HG02973 (cell line): ENCODE results near the gene TMEM198.

Source experiments
- ATAC-seq: cut with Tn5 transposase; IDR thresholded peaks from one replicate; pipeline ENCODE4 v1.9.1; 2021; ENCODE audit warnings: moderate library complexity; ENCODE audit not compliant: unreplicated experiment

The TMEM198 gene

DNA sequence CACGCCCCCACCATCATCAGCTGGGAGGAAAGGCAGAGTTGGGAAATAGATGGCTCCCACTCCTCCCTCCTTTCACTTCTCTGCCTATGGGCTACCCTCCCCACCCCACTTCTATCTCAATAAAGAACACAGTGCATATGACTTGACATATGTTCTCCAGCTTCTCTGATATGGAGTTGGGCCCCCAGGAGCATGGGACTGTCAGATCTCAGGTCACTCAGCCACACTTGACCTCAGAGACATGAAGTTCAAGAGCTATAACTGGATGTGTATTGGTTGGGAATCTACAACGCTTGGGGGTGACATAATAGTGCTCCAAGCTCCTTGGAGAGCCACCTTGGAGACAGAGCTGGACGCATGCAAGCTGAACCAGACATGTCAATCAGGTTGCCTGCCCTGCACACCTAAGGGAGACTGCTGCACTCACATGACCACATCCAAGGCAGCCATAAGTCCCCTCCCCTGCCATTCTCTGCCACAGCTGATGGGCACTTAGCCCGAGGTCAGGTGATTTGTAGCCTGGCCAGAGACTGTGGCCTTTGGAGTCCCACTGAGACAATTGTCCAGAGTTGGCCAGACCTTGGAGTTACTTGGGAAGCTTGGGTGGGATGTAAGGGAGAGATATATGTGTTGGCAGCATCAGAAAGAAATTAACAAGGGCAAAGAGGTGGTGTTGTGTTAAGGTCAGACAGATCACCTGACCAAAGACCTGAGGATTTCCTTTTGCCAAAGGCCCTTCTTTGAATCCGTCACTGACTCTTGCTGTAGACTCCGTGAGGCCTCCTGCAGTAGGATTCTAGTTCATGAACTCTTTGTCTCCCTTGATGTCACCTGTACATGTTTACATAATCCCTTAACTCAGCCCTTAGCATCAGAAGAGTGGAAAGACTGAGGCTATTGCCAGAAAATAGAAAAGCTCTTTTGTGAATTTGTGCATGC lies 32.0 kb downstream of the TMEM198 start:
- no peak for ATAC-seq

DNA sequence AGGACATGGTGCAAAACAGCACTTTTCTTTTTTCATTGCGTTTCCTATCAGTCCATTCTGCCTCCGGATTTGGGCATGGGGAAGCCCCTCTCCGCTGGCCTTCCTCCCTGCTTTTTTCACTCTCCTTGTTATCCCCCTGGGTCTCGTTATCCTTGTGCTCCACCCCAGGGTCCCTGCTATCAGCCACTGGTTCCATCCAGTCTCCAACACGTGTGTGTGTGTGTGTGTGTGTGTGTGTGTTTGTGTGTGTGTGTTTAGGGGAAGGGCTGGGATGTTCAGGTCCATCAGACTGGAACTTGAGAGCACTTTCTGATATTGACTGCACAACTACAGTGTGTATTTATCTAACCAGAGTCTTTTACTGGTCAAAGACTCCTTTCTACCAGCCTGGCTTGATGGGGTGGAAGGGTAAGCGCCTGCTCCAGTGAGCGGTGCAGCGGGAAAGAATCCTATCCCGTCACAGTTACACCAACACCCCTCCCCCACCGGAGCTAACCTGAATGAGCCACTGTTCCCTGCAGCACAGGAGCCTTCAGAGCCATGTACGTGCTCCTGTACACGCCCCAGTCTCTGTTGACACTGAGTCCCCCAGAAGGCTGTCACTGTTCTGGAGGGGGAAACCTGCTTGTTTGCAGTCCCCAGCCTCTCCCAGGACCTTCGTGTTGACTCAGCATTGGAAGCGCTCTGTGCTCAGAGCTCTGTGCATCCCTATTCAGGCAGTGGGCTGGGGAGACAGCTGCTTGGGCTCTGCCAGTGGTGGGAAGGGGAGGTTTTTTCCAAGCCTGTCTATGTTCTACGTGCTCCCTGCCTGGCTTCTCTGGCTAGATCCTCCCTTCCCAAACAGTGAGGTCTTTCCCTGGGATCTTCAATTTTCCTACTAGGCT lies 32.9 kb downstream of the TMEM198 start:
- no peak for ATAC-seq

DNA sequence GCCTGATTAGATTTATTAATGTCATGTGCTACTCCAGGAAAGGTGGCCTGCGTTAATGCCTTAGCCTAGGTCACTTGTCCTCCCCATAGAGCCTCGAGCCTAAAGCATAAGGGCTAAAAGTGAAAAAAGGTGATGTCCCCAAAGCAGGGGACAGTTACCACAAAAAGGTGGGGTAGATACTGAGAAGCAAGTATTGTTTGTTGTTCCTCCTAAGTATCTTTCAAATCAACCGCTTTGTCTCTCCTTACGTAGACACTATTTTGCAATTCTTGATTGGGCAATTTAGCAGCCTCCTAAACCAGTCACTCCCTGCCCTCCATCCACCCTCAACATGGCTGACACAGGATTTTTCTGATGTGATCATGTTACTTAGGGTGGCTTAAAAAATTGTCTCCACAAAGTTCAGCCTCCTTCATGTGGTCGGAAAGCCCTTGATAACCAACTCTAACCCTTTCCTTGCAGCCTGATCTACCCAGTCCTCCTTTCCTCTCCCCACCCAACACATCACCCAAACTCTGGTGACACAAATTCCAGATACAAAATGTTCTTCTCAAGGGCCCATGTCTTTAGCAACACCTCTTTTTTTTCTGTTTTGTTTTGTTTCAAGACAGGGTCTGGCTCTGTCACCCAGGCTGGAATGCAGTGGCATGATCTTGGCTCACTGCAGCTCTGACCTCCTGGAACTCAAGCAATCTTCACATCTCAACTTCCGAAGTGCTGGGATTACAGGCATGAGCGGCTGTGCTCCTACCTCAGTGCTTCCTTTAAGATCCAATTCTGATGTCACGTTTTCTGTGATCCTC lies 35.2 kb downstream of the TMEM198 start:
- no peak for ATAC-seq

DNA sequence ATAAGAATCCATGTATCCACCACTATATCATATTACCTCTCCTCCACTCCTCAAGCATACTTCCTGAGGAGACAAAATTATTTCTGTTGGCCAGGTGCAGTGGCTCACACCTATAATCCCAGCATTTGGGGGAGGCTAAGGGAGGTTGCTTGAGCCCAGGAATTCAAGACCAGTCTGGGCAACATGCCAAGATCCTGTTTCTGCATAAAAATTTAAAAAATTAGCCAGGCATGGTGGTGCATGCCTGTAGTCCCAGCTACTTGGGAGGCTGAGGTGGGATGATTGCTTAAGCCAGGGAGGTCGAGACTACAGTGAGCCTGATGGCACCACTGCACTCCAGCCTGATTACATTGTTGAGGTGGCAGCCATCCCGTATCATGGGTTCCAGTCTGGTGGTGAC lies 37.5 kb downstream of the TMEM198 start:
- no peak for ATAC-seq

DNA sequence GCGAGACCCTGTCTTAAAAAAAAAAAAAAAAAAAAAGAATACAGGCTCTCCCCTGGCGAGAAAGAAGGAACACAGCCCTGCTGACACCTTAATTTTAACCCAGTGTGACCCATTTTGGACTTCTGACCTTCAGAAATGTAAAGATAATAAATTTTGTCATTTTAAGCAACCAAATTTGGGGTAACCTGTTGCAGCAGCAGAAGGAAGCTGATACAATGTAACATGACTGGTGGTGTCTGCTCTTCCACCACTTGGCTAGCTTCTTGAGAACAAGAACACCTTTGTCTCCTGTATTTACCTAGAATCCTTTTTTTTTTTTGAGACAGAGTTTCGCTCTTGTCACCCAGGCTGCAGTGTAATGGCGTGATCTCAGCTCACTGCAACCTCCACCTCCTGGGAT lies 47.3 kb downstream of the TMEM198 start:
- ATAC-seq: no peak

DNA sequence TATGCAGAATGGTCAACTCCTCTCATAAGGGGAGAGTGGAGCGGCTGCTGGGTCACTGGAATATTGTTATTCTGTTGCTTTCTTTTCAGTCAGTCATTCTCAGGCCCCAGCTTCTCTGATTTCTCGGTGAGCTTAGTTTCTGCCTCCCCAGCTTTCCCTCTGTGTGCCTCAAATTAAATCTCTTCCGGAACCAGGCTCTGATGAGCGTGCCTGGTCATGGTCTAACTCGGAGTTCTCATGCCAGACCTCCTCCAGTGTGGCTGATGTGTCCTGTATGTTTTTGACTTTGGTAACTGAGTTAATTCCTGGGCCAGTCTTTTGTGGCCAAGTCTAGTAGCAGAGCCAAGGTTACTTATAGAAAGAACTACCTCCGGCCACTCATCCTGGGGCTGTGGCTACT lies 48.9 kb downstream of the TMEM198 start:
- ATAC-seq: no peak

DNA sequence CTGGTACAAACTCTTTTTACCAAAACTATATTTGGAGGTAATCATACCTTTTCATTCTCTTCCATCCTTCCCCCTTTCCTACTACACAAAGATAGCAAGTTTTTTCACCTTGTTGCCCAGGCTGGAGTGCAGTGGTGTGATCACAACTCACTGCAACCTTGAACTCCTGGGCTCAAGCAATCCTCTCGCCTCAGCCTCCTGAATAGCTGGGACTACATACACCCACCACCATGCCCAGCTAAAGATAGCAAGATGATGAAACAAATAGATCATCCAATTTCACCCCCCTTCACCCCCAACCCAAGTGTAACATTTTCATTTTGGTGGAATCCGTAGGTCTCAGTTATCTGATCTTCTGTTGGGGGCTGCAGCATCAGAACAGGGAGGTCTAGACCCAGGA lies 49.3 kb downstream of the TMEM198 start:
- no peak for ATAC-seq

DNA sequence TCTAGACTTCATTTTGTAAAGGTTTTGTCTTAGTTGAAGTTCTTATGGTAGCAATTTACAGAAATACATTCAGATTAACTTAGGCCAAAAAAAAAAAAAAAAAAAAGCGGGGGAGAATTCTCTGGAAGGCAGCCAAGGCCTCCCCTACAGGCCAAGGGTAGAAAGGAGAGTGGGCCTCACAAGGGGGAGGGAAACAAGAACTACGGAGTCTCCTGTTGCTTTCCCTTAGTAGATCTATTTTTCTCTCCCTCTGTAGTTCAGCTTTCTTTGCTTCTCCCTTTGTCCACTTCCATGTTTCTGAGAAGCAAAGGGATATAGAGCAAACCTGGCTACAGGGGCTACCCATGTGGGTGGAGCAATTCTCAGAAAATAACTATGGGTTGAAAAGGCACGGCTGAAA lies 51.4 kb downstream of the TMEM198 start:
- no peak for ATAC-seq

DNA sequence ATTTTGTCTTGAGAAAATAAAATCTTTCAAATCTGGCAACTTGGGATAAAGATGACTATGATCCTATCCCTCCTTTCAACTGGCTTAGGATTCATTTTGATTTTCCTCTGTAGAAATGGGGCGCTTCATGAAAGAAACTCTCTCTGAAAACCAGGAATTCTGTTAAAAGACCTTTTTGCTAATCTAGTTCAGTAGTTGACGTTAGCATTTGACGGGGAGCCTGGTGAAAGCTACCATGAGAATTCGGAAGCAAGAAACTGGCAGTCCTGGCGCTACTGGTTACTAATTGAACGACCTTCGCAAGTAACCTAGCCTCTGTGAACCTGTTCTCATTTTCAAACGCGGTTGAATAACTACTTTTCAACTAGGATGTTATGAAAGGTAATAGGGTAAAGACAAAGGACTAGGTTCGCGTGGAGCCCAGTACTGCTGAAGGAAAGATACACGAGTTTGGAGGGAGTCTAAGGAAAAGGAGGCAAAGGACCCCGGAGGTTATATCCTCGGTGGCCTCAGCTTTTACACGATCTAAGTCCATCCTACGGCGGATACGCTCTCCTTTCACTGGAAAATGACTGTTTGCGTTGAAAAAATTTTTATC lies 53.2 kb downstream of the TMEM198 start:
- ATAC-seq: peak; percentile 3

DNA sequence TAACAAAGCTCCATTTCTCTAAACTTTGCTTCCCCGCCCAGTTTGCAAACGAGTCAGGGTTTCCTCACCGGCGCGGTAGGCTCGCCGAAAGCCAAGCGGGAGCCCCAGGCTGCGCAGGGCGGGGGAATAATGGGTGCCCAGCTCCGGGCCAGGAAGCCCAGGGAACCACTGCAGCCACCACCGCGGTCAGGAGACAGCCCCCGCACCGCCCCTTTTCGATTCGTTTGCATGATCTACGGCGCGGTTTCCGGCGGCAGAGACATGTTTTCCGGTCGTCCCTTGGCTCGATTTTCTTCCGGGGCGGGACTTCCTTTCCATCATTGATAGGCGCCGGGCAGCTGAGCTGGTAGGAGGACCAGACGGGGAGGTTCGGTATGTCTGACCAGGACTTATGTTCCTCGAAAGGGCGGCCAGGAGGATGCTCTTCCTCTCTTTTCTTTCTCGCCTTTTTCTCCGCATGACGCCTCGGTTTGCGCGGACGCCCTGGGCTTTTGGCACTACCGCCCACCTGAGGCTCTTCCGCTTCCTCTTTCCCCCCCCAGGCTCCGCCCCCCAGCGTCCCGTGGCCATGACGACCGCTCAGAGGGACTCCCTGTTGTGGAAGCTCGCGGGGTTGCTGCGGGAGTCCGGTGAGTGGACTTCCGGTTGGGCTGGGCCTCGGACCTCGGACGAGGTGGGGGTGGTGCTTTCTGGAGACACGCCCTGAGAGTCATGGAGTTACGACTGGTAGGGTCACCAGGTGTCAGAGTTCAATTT lies 53.9 kb downstream of the TMEM198 start, which contains the start of gene STK11IP:
STK11IP (plus strand) TSS at position 306 of the 756 bp plus-strand sequence; CDS start at position 569, 263 bp downstream.
- peak; percentile 88 for ATAC-seq

DNA sequence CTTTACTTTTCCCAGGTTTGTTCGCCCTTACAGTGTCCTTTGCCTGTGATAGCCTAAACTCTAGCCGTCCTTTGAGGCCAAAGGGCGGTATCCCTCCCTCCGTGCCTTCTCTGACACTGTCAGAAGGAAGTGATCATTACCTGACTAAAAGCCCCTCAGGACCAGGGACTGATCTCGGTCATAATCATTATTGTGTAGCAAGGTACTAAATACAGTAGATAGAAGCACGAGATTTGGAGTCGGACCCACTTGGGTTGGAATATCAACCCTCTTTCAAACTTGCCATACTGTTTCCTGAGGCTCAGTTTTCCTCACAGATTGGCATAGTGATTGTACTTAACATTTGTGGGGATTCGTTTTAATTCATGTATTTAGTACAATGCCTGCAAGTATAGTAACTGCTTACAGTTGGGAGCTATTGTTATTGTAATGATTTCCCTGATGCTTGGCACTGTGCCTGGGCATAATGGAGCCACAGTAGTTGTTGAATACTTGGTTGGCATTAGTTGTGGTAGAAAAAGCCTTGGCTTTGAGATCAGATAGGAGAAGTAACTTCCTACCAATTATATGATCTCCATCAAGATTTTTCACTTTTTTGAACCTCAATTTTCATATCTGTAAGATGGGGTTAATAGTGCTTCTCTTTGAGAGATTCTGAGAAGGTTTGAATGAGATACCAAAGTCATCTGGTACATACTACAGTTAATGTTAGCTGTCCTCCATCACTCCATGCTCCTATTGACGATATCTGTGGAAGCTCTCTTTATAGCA lies 54.7 kb downstream of the TMEM198 start:
- ATAC-seq: no peak
